NCI-H510A (cell line): ENCODE measurements around the gene EXOC3L2.
"Not testable (repeated sequence)": the region's sequence is repeated elsewhere in the genome, so short reads cannot be mapped to it uniquely, and the experiment has no call there.

ENCODE experiments used
- DNase-seq: peaks from one replicate; lab custom pipeline; 2025; lab: John Stamatoyannopoulos, UW

EXOC3L2 gene

GRCh38 chr19:45255611-45256157 lies 10.5 kb upstream of the EXOC3L2 start:
- no peak for DNase-seq

- no peak for DNase-seq
Measured at GRCh38 chr19:45254044-45254531, 8.9 kb upstream of the EXOC3L2 start.

DNA sequence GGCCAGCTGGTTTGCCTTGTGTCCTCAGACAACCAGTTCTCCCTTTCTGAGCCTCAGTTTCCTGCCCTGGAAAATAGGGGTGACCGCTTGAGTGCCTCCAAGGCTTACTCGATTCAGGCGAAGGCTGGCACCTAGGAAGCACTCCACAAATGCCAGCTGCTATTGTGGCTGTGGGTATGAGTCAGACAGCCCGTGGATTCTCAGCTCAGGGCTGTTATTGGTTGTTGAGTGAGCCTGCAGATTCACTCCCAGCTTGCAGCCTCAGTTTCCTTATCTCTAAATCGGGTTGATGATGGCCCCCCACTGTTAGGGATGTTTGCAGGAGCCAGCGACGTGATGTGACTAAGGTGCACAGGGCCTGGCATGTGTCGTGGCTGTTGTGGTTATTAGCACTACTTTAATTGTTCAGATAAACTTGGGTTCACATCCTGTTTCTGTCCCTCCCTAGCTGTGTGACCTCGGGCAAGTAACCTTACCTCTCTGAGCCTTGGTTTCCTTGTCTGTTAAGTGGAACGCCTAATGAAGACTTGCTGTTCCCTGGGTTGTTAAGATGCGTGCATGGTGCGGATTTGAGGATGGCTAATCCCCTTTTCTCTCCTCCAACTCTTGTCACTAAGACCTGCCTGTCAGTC lies 8.3 kb upstream of the EXOC3L2 start:
- no peak for DNase-seq

GRCh38 chr19:45251452-45252354 lies 6.5 kb upstream of the EXOC3L2 start:
- DNase-seq = no peak

- DNase-seq = peak; percentile 36
Measured at GRCh38 chr19:45250832-45251451, 5.7 kb upstream of the EXOC3L2 start, which contains the start of gene MARK4. TSS of gene MARK4 (plus strand) at chr19:45251271. CDS start at chr19:45251589, 318 bp downstream.

GRCh38 chr19:45250216-45250831 lies 5.1 kb upstream of the EXOC3L2 start:
- no peak for DNase-seq

DNA sequence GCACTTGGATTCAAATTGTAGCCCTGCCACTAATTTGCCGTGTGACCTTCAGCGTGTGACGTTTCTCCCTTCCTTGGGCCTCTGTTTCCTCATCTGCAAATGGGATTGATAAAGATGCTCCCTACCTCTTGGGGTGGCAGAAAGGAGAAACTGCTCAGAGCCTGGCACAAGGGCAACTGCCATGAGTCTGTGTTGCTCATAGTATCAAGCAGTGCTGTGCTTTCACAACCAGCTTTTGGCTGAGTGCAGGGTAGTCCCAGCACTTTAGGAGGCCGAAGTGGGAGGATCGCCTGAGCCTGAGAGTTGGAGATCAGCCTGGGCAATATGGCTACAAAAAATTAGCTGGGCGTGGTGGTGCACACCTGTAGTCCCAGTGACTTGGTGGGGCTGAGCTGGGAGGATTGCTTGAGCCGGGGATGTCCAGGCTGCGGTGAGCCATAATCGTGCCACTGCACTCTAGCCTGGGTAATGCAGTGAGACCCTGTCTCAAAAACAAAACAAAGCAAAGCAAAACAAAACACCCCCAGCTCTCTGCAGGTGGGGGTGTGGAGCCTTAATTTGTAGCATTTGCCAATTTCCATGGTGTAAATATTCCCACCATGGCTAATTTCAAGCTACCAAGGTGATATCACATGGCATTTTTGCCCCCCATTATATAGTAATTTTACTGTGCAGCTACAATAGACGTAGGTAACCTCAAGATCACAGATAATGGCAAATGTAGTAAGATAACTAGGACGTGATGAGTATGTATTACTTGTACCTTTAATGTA lies 4.2 kb upstream of the EXOC3L2 start:
- no peak for DNase-seq

- no peak for DNase-seq
Measured at GRCh38 chr19:45247136-45247535, 1.9 kb upstream of the EXOC3L2 start.

- no peak for DNase-seq
Measured at GRCh38 chr19:45245826-45246225, 619 bp upstream of the EXOC3L2 start.

- no peak for DNase-seq
Measured at GRCh38 chr19:45244133-45244794, 943 bp downstream of the EXOC3L2 start.

DNA sequence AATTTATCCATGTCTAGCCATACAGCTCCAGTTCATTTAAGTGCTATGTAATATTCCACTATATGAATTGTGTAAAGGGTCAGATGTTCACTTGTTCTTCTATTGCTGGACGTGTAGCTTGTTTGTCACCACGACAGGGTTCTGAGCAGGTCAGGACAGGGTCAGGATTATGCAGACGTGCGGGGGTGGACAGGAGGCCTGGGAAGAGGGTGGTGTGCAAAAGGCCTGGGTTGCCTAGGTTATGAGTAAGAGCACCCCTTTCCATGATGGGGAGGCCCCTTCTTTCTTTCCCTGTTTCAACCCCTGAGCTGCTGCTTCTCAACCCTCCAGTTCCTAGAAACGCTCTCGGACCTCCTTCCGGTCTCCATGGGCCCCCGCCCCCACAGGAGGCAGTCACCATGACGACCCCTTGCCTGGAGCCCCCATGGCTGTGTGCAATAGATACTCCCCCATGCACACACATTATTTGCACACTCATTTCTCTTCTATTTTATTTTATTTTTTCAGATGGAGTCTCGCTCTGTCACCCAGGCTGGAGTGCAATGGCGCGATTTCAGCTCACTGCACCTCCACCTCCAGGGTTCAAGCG lies 2.0 kb downstream of the EXOC3L2 start:
- no peak for DNase-seq

DNA sequence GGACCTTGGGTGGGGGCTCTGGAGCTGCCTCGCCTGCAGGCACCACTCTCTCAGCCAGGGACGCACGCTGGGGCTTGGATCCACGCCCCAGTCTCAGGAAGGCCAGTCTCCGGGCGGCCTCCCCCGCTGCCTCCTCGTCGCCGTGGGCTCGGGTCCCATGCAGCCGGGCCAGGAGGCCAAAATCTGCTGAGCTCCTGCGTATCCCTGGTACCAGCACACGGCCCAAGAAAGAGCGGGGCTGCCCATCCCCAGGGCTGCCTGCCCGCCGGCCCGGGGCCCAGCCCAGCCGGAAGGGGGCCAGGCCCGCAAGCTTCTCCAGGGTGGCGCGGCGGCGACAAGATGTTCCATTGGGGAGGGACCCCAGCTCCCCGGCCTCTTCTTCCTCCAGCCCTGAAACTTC lies 6.7 kb downstream of the EXOC3L2 start:
- no peak for DNase-seq

DNA sequence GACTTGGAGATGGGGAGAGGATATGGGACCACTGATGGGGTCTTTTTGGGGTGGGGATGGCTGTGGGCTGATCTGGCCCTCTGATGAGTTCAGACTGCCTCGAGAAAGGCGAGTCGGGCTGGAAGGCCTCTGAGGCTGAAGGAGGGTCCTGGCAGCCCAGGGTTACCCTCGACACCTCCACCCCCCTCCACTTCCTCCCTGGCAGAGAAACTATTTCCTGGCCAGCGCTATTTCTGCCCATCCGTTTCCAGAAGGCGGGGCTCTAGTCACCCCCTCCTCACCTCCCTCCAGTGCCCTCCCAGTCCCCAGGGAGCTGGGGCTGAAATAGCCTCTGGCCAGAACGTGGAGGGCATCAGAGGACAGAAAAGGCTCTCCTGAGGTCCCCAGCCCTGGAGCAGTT lies 9.7 kb downstream of the EXOC3L2 start:
- no peak for DNase-seq

DNA sequence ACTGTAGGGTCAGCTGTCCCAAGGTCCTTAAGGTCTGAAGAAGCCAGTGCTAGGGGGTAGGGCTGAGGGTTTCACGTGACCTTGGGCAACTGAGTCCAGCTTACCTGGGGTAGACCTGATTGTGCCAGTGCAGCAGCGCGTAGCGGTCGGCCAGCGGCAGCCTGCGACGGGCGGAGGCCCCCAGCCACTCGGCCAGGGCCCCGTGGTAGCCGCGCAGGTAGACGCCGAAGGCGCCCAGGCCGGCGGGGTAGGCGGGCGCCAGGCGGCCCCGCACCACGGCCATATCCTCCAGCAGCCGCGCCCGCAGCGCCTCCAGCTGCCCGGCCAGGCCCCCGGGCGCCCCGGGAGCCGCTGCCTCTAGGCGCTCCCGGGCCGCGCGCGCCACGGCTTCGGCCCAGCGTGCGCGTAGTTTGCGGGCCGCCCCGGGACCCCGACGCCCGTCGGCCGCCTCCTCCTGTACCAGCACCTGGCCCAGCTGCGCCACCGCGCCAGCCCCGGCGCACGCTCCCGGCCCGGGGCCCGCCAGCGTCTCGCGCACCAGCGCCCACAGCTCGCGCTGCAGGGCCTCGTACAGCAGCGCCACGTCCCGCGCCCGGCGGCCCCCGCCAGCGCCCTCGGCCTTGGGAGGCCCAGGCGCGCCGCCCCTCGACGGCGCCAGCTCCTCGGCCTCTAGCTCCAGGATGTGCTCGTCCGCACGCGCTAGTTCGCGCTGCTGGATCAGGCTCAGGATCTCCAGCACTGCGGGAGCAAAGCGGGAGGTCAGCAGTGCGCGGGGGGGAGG lies 10.9 kb downstream of the EXOC3L2 start:
- DNase-seq = no peak

DNA sequence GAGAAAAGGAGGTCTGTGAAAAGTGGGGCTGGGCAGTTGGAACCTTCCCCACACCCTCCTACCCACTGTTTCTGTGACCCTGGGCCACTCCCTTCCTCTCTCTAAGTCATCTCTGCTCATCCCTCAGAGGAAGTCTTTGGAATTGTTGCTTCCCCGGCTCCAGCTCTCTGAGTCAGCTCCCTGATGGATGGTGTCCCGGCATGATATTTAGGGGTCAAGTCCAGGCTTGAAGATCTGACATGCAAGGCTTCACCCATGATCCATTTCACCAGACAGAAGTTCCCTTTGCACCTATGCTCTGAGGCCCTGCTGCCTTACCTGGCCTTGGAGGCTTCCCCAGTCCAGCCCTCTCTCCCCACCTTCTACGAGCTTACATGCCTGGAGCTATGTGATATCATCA lies 13.3 kb downstream of the EXOC3L2 start:
- no peak for DNase-seq

- DNase-seq = not testable (repeated sequence)
Measured at GRCh38 chr19:45229056-45229455, 16.2 kb downstream of the EXOC3L2 start.

DNA sequence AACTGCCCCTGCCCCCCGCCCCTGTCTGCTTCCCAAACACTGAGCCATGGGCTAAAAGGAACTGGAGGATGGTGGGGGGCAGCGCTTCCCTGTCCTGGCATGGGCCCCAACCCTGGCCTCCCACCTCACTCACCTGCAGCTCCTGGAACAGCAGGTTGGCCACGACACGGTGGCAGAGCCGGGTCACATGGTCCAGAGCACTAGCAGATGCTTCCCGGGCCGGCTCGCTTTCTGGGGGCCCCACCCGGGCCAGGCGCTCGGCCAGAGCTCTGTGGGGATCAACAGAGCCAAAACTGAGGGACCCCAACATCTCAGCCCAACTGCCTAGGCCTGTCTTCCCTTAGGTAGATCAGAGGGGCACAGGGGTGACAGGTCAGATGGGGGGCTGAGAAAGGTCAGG lies 20.6 kb downstream of the EXOC3L2 start:
- no peak for DNase-seq

DNA sequence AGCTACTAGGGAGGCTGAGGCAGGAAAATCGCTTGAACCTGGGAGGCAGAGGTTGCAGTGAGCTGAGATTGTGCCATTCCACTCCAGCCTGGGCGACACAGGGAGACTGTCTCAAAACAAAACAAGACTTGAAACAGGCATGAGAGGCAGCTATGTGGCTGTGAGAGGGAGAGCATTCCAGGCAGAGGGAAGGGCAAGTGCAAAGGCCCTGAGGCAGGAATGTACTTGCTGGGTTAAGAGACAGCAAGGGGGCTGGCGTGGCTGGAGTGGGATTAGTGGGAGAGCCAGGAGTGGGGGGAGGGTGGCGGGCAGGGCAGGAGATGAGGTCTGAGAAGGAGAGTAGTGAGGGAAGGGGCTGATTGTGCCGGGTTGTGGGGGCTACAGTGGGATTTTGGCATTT lies 21.3 kb downstream of the EXOC3L2 start:
- DNase-seq = no peak

- no peak for DNase-seq
Measured at GRCh38 chr19:45222724-45223123, 22.5 kb downstream of the EXOC3L2 start.
